ENCODE measurements around the gene COX17.

- TF ChIP-seq POLR2AphosphoS2 (IDR thresholded peaks at IDR 0.05; ENCODE audit: low read length) = no peak
- TF ChIP-seq, protein P1, sequence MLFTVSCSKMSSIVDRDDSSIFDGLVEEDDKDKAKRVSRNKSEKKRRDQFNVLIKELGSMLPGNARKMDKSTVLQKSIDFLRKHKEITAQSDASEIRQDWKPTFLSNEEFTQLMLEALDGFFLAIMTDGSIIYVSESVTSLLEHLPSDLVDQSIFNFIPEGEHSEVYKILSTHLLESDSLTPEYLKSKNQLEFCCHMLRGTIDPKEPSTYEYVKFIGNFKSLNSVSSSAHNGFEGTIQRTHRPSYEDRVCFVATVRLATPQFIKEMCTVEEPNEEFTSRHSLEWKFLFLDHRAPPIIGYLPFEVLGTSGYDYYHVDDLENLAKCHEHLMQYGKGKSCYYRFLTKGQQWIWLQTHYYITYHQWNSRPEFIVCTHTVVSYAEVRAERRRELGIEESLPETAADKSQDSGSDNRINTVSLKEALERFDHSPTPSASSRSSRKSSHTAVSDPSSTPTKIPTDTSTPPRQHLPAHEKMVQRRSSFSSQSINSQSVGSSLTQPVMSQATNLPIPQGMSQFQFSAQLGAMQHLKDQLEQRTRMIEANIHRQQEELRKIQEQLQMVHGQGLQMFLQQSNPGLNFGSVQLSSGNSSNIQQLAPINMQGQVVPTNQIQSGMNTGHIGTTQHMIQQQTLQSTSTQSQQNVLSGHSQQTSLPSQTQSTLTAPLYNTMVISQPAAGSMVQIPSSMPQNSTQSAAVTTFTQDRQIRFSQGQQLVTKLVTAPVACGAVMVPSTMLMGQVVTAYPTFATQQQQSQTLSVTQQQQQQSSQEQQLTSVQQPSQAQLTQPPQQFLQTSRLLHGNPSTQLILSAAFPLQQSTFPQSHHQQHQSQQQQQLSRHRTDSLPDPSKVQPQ (CRISPR knock-in tag; IDR thresholded peaks at IDR 0.05; ENCODE audit: borderline replicate concordance) = no peak
- TF ChIP-seq ZNF75A (CRISPR knock-in tag; IDR thresholded peaks at IDR 0.05) = no peak
- TF ChIP-seq, protein P2, sequence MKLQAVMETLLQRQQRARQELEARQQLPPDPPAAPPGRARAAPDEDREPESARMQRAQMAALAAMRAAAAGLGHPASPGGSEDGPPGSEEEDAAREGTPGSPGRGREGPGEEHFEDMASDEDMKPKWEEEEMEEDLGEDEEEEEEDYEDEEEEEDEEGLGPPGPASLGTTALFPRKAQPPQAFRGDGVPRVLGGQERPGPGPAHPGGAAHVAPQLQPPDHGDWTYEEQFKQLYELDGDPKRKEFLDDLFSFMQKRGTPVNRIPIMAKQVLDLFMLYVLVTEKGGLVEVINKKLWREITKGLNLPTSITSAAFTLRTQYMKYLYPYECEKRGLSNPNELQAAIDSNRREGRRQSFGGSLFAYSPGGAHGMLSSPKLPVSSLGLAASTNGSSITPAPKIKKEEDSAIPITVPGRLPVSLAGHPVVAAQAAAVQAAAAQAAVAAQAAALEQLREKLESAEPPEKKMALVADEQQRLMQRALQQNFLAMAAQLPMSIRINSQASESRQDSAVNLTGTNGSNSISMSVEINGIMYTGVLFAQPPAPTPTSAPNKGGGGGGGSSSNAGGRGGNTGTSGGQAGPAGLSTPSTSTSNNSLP (IDR thresholded peaks at IDR 0.05; ENCODE audit: borderline replicate concordance, low read depth, low read length) = no peak
- no peak for TF ChIP-seq SAFB2 (IDR thresholded peaks at IDR 0.05; ENCODE audit: borderline replicate concordance, low read depth, low read length, severe bottlenecking)
- no peak for TF ChIP-seq CREB3 (tag; conservative IDR thresholded peaks at IDR 0.05; ENCODE audit: low read depth)
- no peak for TF ChIP-seq CCNT2 (IDR thresholded peaks at IDR 0.05; ENCODE audit: borderline replicate concordance, extremely low read depth, insufficient read length, low read depth, low read length)
- no peak for TF ChIP-seq CBX2 (IDR thresholded peaks at IDR 0.05; ENCODE audit: insufficient read depth, low read length, poor library complexity, severe bottlenecking)
Observed at GRCh38 chr3:119664370-119664769, 12.8 kb downstream of the COX17 start.
